H1 (cell line): Measurements from ENCODE around the gene MED16. TPM values are rescaled to one million over a fixed set of nuclear protein-coding genes. Genes with fewer than 3 reads are reported as not detected.
A peak's percentile ranks its signal among the peaks of the same experiment; 100 is the strongest.

Experiments used
- CTCF ChIA-PET: fragments of 300-600 bp; sonication (Branson Sonifier 250); formaldehyde crosslinking; loops from one replicate; lab custom pipeline; 2021; ENCODE audit not compliant: partially characterized antibody; lab: Charles Lee
- POLR2A ChIA-PET: fragments of 300-600 bp; sonication (Branson Sonifier 250); formaldehyde crosslinking; loops from one replicate; lab custom pipeline; 2021; ENCODE audit warnings: inconsistent platforms; ENCODE audit not compliant: partially characterized antibody; lab: Charles Lee
- DNase-seq, 2 experiments: peaks; one replicate each; pipeline versions ENCODE4 v3.0.0 to v3.0.0-alpha.2; 2010 to 2022; ENCODE audit warnings: low spot score in 2 of 2, low read depth in 1 of 2, mixed read lengths in 1 of 2
- FAIRE-seq: peaks from 2 replicates; lab custom pipeline; 2011; peaks lifted over from hg19 to GRCh38; lab: Jason Lieb, UNC
- H2AFZ ChIP-seq: 2 replicates; pipeline ENCODE4 v1.8.1; 2012; ENCODE audit warnings: low read length, inconsistent platforms
- H2AK5ac ChIP-seq: 2 replicates; pipeline ENCODE4 v1.6.1; 2013; ENCODE audit warnings: low read depth, low read length
- H2BK120ac ChIP-seq: replicated peaks from 2 replicates; pipeline ENCODE3; 2013; ENCODE audit warnings: low read depth, low read length, inconsistent platforms
- H2BK12ac ChIP-seq: 2 replicates; pipeline ENCODE4 v1.6.1; 2013; ENCODE audit warnings: low read depth, low read length
- H2BK15ac ChIP-seq: 2 replicates; pipeline ENCODE4 v1.6.1; 2013; ENCODE audit warnings: low read length
- H2BK20ac ChIP-seq: 2 replicates; pipeline ENCODE4 v1.6.1; 2013; ENCODE audit warnings: low read length
- H2BK5ac ChIP-seq: 2 replicates; pipeline ENCODE4 v1.6.1; 2013; ENCODE audit warnings: low read depth, low read length
- H3K14ac ChIP-seq: 2 replicates; pipeline ENCODE4 v1.6.1; 2013; ENCODE audit warnings: inconsistent platforms; ENCODE audit not compliant: insufficient read length
- H3K18ac ChIP-seq: 2 replicates; pipeline ENCODE4 v1.6.1; 2013; ENCODE audit warnings: low read length; ENCODE audit errors: extremely low read depth
- H3K23ac ChIP-seq: 2 replicates; pipeline ENCODE4 v1.6.1; 2013; ENCODE audit warnings: inconsistent platforms; ENCODE audit not compliant: insufficient read length
- H3K23me2 ChIP-seq: 2 replicates; pipeline ENCODE4 v1.6.1; 2013; ENCODE audit warnings: low read depth, low read length
- H3K27ac ChIP-seq: 2 replicates; pipeline ENCODE4 v1.6.1; 2011; ENCODE audit warnings: low read depth, low read length, inconsistent platforms
- H3K27me3 ChIP-seq, 4 experiments: replicated peaks in 1 of 4; 1 replicate in 1 of 4; 2 replicates in 3 of 4; pipeline versions ENCODE4 v1.6.1 to v1.8.1; 2011 to 2013; ENCODE audit warnings: low read length in 3 of 4, mild to moderate bottlenecking in 3 of 4, inconsistent platforms in 2 of 4, mixed read lengths in 2 of 4, moderate library complexity in 1 of 4; ENCODE audit not compliant: control insufficient read depth in 3 of 4, insufficient read depth in 3 of 4; ENCODE audit errors: extremely low read depth in 1 of 4
- H3K36me3 ChIP-seq, 4 experiments: 2 replicates each; pipeline versions ENCODE4 v1.6.1 to v1.8.1; 2011 to 2013; ENCODE audit warnings: mild to moderate bottlenecking in 4 of 4, low read length in 3 of 4, moderate library complexity in 2 of 4, control low read depth in 1 of 4, inconsistent platforms in 1 of 4; ENCODE audit not compliant: insufficient read depth in 4 of 4, control insufficient read depth in 2 of 4
- H3K4ac ChIP-seq: replicated peaks from 2 replicates; pipeline ENCODE3; 2013; ENCODE audit warnings: low read length, low read depth, mixed read lengths, inconsistent platforms; ENCODE audit not compliant: insufficient read length
- H3K4me1 ChIP-seq, 4 experiments: replicated peaks in 1 of 4; 1 replicate in 1 of 4; 2 replicates in 3 of 4; pipeline versions ENCODE4 v1.6.1 to v1.8.1; 2011 to 2013; ENCODE audit warnings: low read length in 3 of 4, inconsistent platforms in 2 of 4, mixed read lengths in 1 of 4; ENCODE audit not compliant: insufficient read depth in 4 of 4, control insufficient read depth in 3 of 4
- H3K4me2 ChIP-seq, 2 experiments: 2 replicates each; pipeline versions ENCODE4 v1.6.1 to v1.8.1; 2011 to 2013; ENCODE audit warnings: low read depth in 2 of 2, low read length in 2 of 2, control low read depth in 1 of 2, inconsistent platforms in 1 of 2, mild to moderate bottlenecking in 1 of 2; ENCODE audit not compliant: insufficient read depth in 1 of 2
- H3K4me3 ChIP-seq, 4 experiments: fragments of 200-600, 300-600 bp in 1 of 4; sonication (generic), shearing (Covaris generic), sonication (Bioruptor Twin) in 1 of 4; 2 replicates each; pipeline versions ENCODE4 v1.5.1 to v1.8.1; 2011 to 2016; ENCODE audit warnings: low read length in 4 of 4, low read depth in 3 of 4, control low read depth in 2 of 4, inconsistent platforms in 2 of 4, mild to moderate bottlenecking in 2 of 4, mixed read lengths in 1 of 4, moderate library complexity in 1 of 4; ENCODE audit not compliant: insufficient read depth in 2 of 4; ENCODE audit errors: extremely low read depth in 1 of 4
- H3K56ac ChIP-seq: replicated peaks from 2 replicates; pipeline ENCODE3; 2013; ENCODE audit warnings: low read depth, mild to moderate bottlenecking, mixed read lengths, low read length, inconsistent platforms; ENCODE audit not compliant: insufficient read length
- H3K79me1 ChIP-seq: 2 replicates; pipeline ENCODE4 v1.6.1; 2013; ENCODE audit warnings: low read depth, low read length, control low read depth
- H3K79me2 ChIP-seq, 2 experiments: 2 replicates each; pipeline versions ENCODE4 v1.6.1 to v1.8.1; 2012 to 2013; ENCODE audit warnings: low read length in 2 of 2, mild to moderate bottlenecking in 2 of 2, inconsistent platforms in 1 of 2; ENCODE audit not compliant: insufficient read depth in 2 of 2, control insufficient read depth in 1 of 2
- H3K9ac ChIP-seq, 4 experiments: replicated peaks in 1 of 4; 1 replicate in 1 of 4; 2 replicates in 3 of 4; pipeline versions ENCODE4 v1.6.1 to v1.8.1; 2011 to 2013; ENCODE audit warnings: low read depth in 3 of 4, low read length in 3 of 4, control low read depth in 2 of 4, mild to moderate bottlenecking in 2 of 4, moderate library complexity in 2 of 4, inconsistent platforms in 1 of 4; ENCODE audit errors: extremely low read depth in 1 of 4
- H3K9me3 ChIP-seq, 2 experiments: 2 replicates each; pipeline versions ENCODE4 v1.6.1 to v1.8.1; 2012 to 2013; ENCODE audit warnings: mild to moderate bottlenecking in 2 of 2, moderate library complexity in 2 of 2, control low read depth in 1 of 2, inconsistent platforms in 1 of 2, low read depth in 1 of 2, low read length in 1 of 2, mixed read lengths in 1 of 2; ENCODE audit not compliant: insufficient read depth in 2 of 2
- H4K20me1 ChIP-seq, 2 experiments: replicated peaks in 1 of 2; 2 replicates each; pipeline versions ENCODE3 to v1.8.1; 2011 to 2013; ENCODE audit warnings: inconsistent platforms in 2 of 2, low read length in 2 of 2, mild to moderate bottlenecking in 1 of 2; ENCODE audit not compliant: insufficient read depth in 2 of 2, control insufficient read depth in 1 of 2
- H4K5ac ChIP-seq: 2 replicates; pipeline ENCODE4 v1.6.1; 2013; ENCODE audit warnings: low read length, low read depth, mixed read lengths, inconsistent platforms; ENCODE audit not compliant: insufficient read length
- H4K8ac ChIP-seq: 2 replicates; pipeline ENCODE4 v1.8.0; 2013; ENCODE audit warnings: mild to moderate bottlenecking, moderate library complexity, low read length, inconsistent platforms; ENCODE audit not compliant: insufficient read depth; ENCODE audit errors: extremely low read depth
- H4K91ac ChIP-seq: replicated peaks from 2 replicates; pipeline ENCODE3; 2013; ENCODE audit warnings: low read length, mixed read lengths, inconsistent platforms; ENCODE audit not compliant: insufficient read length
- ATF3 ChIP-seq: IDR thresholded peaks from 2 replicates; pipeline ENCODE4 v1.6.1; 2011; ENCODE audit warnings: low read depth, mild to moderate bottlenecking, low read length; ENCODE audit not compliant: insufficient read depth
- CTCF ChIP-seq, 3 experiments: IDR thresholded peaks; 1 replicate in 2 of 3; 2 replicates in 1 of 3; pipeline versions ENCODE4 v1.5.1 to v1.6.1; 2011; ENCODE audit warnings: low read length in 3 of 3, mild to moderate bottlenecking in 3 of 3, inconsistent platforms in 2 of 3, low read depth in 1 of 3, moderate library complexity in 1 of 3; ENCODE audit not compliant: insufficient read depth in 1 of 3; ENCODE audit errors: control extremely low read depth in 1 of 3
- E2F6 ChIP-seq: IDR thresholded peaks from 2 replicates; pipeline ENCODE4 v1.6.1; 2012; ENCODE audit warnings: inconsistent platforms
- JUN ChIP-seq: IDR thresholded peaks from 2 replicates; pipeline ENCODE4 v1.6.1; 2011; ENCODE audit warnings: low read depth, mild to moderate bottlenecking, improper control_type of control experiment, low read length
- POLR2A ChIP-seq, 2 experiments: IDR thresholded peaks; 1 replicate in 1 of 2; 2 replicates in 1 of 2; pipeline ENCODE4 v1.6.1; 2011; ENCODE audit warnings: low read depth in 2 of 2, low read length in 2 of 2, mild to moderate bottlenecking in 2 of 2; ENCODE audit errors: control extremely low read depth in 1 of 2
- POU5F1 ChIP-seq: IDR thresholded peaks from 2 replicates; pipeline ENCODE4 v1.6.1; 2011; ENCODE audit warnings: low read depth, mild to moderate bottlenecking, low read length, moderate library complexity
- SIN3A ChIP-seq, 2 experiments: IDR thresholded peaks in 1 of 2; conservative IDR thresholded peaks in 1 of 2; 2 replicates each; pipeline ENCODE4 v1.6.1; 2011 to 2012; ENCODE audit warnings: low read length in 2 of 2, improper control_type of control experiment in 1 of 2, low read depth in 1 of 2, mild to moderate bottlenecking in 1 of 2
- SP2 ChIP-seq: IDR thresholded peaks from 2 replicates; pipeline ENCODE4 v1.6.1; 2012; ENCODE audit warnings: mild to moderate bottlenecking, low read length, inconsistent platforms
- SRF ChIP-seq: IDR thresholded peaks from 2 replicates; pipeline ENCODE4 v1.6.1; 2011; ENCODE audit warnings: mild to moderate bottlenecking, low read depth, low read length, moderate library complexity
- SUZ12 ChIP-seq: fragments of 200-600 bp; sonication (generic); IDR thresholded peaks from 2 replicates; pipeline ENCODE4 v1.6.1; 2012; ENCODE audit warnings: mild to moderate bottlenecking, inconsistent platforms, low read length, moderate library complexity, mixed read lengths
- WGBS, 2 experiments: shearing (Covaris generic) in 1 of 2; methylation state at CpG; one replicate each; pipeline versions ENCODE4 v1.1.6 to v1.1.7; 2013 to 2015; ENCODE audit warnings: low lambda C conversion rate in 2 of 2, mixed read lengths in 2 of 2, inconsistent platforms in 1 of 2, low coverage in 1 of 2, missing lambda C conversion rate in 1 of 2; ENCODE audit not compliant: insufficient replicate concordance in 2 of 2, insufficient coverage in 1 of 2, insufficient read length in 1 of 2; ENCODE audit errors: extremely low coverage in 1 of 2, missing lambda C conversion rate in 1 of 2; 5-methylcytosine and 5-hydroxymethylcytosine counted together
- polyA plus RNA-seq, 7 experiments: library from polyadenylated mRNA; depleted of rRNA in 3 of 7; stranded (reverse) in 5 of 7; unstranded in 2 of 7; fragments of >200 nt in 5 of 7; fragments of 200-250 nt in 2 of 7; gene quantifications; 1 replicate in 5 of 7; 2 replicates in 1 of 7; 4 replicates in 1 of 7; pipeline versions ENCODE4 v1.2.1 to v1.2.3, GENCODE V29; 2011 to 2013; ENCODE audit warnings: missing spikeins in 2 of 7, mixed read lengths in 2 of 7
- total RNA-seq: library from RNA; stranded (reverse); fragmentation: NEBNext Ultra II Directional; extraction: Animal tissue kit (Norgen Biotek cat#: 25700); gene quantifications from 2 replicates; pipeline ENCODE4 v1.2.1, GENCODE V29; 2021

Gene MED16
- total and polyA plus RNA-seq, 2 of the 8 experiments (the other 6 are each of a cell fraction or from before 2014, with no cell fraction given) = 51.0 to 67.2 TPM

- H3K14ac ChIP-seq = no peak overlapping the region
- no peak for TF ChIP-seq SRF
- TF ChIP-seq SP2 = no peak
- no peak for TF ChIP-seq ATF3
- no peak for TF ChIP-seq CTCF (IDR thresholded peaks at IDR 0.05; ENCODE audit: control extremely low read depth in 1 of 3, insufficient read depth in 1 of 3, low read depth in 1 of 3, low read length in 3 of 3)
- TF ChIP-seq POLR2A (IDR thresholded peaks at IDR 0.05; ENCODE audit: control extremely low read depth in 1 of 2, low read depth in 2 of 2, low read length in 2 of 2) = no peak
- no peak for TF ChIP-seq JUN
- no peak for TF ChIP-seq SIN3A (conservative IDR thresholded peaks at IDR 0.05 in 1 of 2, IDR thresholded peaks at IDR 0.05 in 1 of 2; ENCODE audit: low read depth in 1 of 2, low read length in 2 of 2)
- no peak for TF ChIP-seq POU5F1
- TF ChIP-seq E2F6 = no peak
- TF ChIP-seq SUZ12 = no peak
These were observed 58.8 kb downstream of the MED16 start for GRCh38 chr19:834216-834615.

More at GRCh38 chr19:834216-834615, 58.8 kb downstream of the MED16 start:
- H3K4me2 ChIP-seq = no peak overlapping the region
- no peak overlapping the region for H2AFZ ChIP-seq
- H3K79me1 ChIP-seq = no peaks in the 10 kb centered on the region
- H3K18ac ChIP-seq = no peak overlapping the region
- H4K91ac ChIP-seq = no peak overlapping the region
- H3K27ac ChIP-seq = no peak overlapping the region
- no peak for DNase-seq
- no peak overlapping the region; the same call in 1 of the 2 replicates for H4K8ac ChIP-seq
- no peak overlapping the region for H3K9ac ChIP-seq
- no peak overlapping the region for H3K56ac ChIP-seq
- no peaks in the 10 kb centered on the region for H3K79me2 ChIP-seq
- no peak overlapping the region for H3K4ac ChIP-seq
- H3K23me2 ChIP-seq = no peaks in the 10 kb centered on the region
- no peak overlapping the region for H3K23ac ChIP-seq
- H2BK120ac ChIP-seq = no peak overlapping the region
- H3K36me3 ChIP-seq = no peaks in the 10 kb centered on the region
- H4K5ac ChIP-seq = no peak overlapping the region
- no peaks in the 10 kb centered on the region for H3K27me3 ChIP-seq
- H2BK20ac ChIP-seq = no peak overlapping the region
- no peaks in the 10 kb centered on the region for H3K9me3 ChIP-seq
- 93% methylated on average over 21 of the region's 24 CpGs; no CpG with 5 or more reads in 1 of the 2 experiments for WGBS, 2 experiments
- H2BK5ac ChIP-seq = no peak overlapping the region
- no peak overlapping the region for H2AK5ac ChIP-seq
- no peak overlapping the region for H3K4me3 ChIP-seq
- FAIRE-seq = no peak
- POLR2A ChIA-PET = interaction anchor here (0.6 kb wide), 1 partner anchor 33 kb away, joined by 5 read pairs; no protein-coding TSS in a partner anchor
- CTCF ChIA-PET = no interaction called here
- no peaks in the 10 kb centered on the region for H4K20me1 ChIP-seq
- H3K4me1 ChIP-seq = no peaks in the 10 kb centered on the region
- 0 out of 2 replicates have a peak overlapping the region, but pooled peaks have one; percentile 4 for H2BK12ac ChIP-seq
- 0 out of 2 replicates have a peak overlapping the region, but pooled peaks have one; percentile 25 for H2BK15ac ChIP-seq
